ENCODE results near the gene PGLYRP1.

The PGLYRP1 gene

GRCh38 chr19:46040125-46040524 lies 17.3 kb upstream of the PGLYRP1 start:
- no peak for DNase-seq
- no peaks in the 10 kb centered on the region for H3K36me3 ChIP-seq (ENCODE audit: control insufficient read depth in 1 of 2, insufficient read depth in 2 of 2, low read depth in 1 of 2, low read length in 2 of 2)
- H2BK120ac ChIP-seq (ENCODE audit: low read depth, low read length), result no peak overlapping the region
- H2BK12ac ChIP-seq (ENCODE audit: low read length in 2 of 2), result no peak overlapping the region
- H3K14ac ChIP-seq (ENCODE audit: low read length in 2 of 2), result no peak overlapping the region
- H2AK5ac ChIP-seq (ENCODE audit: low read length, severe bottlenecking), result no peak overlapping the region
- H3K23ac ChIP-seq (ENCODE audit: low read length in 2 of 2), result no peak overlapping the region
- no peak overlapping the region for H3K18ac ChIP-seq (ENCODE audit: low read depth in 1 of 2, low read length in 2 of 2)
- no peak overlapping the region for H3K4ac ChIP-seq (ENCODE audit: low read depth in 1 of 2, low read length in 2 of 2)
- no peak overlapping the region for H2BK15ac ChIP-seq (ENCODE audit: low read depth, poor library complexity, severe bottlenecking)
- no peak overlapping the region for H4K8ac ChIP-seq (ENCODE audit: low read length)
- H3K27me3 ChIP-seq (ENCODE audit: control insufficient read depth in 1 of 2, insufficient read depth in 1 of 2, low read length in 2 of 2), result peaks cover 54 to 74% of the 10 kb centered on the region in 2 experiments
- H3K4me3 ChIP-seq (ENCODE audit: insufficient read depth in 1 of 2, low read depth in 1 of 2, low read length in 2 of 2), result no peak overlapping the region
- no peak overlapping the region for H2AFZ ChIP-seq (ENCODE audit: low read depth, low read length)
- WGBS, result 94% methylated on average over 6 of the region's 6 CpGs
- no peak overlapping the region for H3K9ac ChIP-seq (ENCODE audit: low read length)
- no peaks in the 10 kb centered on the region for H3K79me1 ChIP-seq (replicated peaks; ENCODE audit: low read length, poor library complexity, severe bottlenecking)
- H4K91ac ChIP-seq (ENCODE audit: low read length), result no peak overlapping the region
- H2BK5ac ChIP-seq (ENCODE audit: low read depth, low read length, poor library complexity, severe bottlenecking), result no peak overlapping the region
- H3K4me1 ChIP-seq (ENCODE audit: control insufficient read depth, insufficient read depth, low read depth, low read length), result peaks cover 10% of the 10 kb centered on the region
- no peak overlapping the region for H3K27ac ChIP-seq (ENCODE audit: low read length, poor library complexity, severe bottlenecking)
- no peak overlapping the region for H3K4me2 ChIP-seq (ENCODE audit: low read length, poor library complexity, severe bottlenecking)
- H3K9me3 ChIP-seq (ENCODE audit: control insufficient read depth, low read length), result peaks cover 39% of the 10 kb centered on the region

GRCh38 chr19:46036744-46037128 lies 13.9 kb upstream of the PGLYRP1 start:
- H4K91ac ChIP-seq (ENCODE audit: low read length), result no peak overlapping the region
- peaks cover 16% of the 10 kb centered on the region for H3K4me1 ChIP-seq (ENCODE audit: control insufficient read depth, insufficient read depth, low read depth, low read length)
- no peak overlapping the region for H2BK120ac ChIP-seq (ENCODE audit: low read depth, low read length)
- H3K14ac ChIP-seq (ENCODE audit: low read length in 2 of 2), result no peak overlapping the region
- peaks cover 7% of the 10 kb centered on the region for H3K9me3 ChIP-seq (ENCODE audit: control insufficient read depth, low read length)
- no peaks in the 10 kb centered on the region for H3K79me1 ChIP-seq (replicated peaks; ENCODE audit: low read length, poor library complexity, severe bottlenecking)
- no peak overlapping the region for H2BK5ac ChIP-seq (ENCODE audit: low read depth, low read length, poor library complexity, severe bottlenecking)
- H2BK12ac ChIP-seq (ENCODE audit: low read length in 2 of 2), result no peak overlapping the region
- H3K4me3 ChIP-seq (ENCODE audit: insufficient read depth in 1 of 2, low read depth in 1 of 2, low read length in 2 of 2), result no peak overlapping the region
- H3K36me3 ChIP-seq (ENCODE audit: control insufficient read depth in 1 of 2, insufficient read depth in 2 of 2, low read depth in 1 of 2, low read length in 2 of 2), result peaks cover 0 to 15% of the 10 kb centered on the region in 2 experiments
- H3K23ac ChIP-seq (ENCODE audit: low read length in 2 of 2), result no peak overlapping the region
- H3K27me3 ChIP-seq (ENCODE audit: control insufficient read depth in 1 of 2, insufficient read depth in 1 of 2, low read length in 2 of 2), result peaks cover 38 to 65% of the 10 kb centered on the region in 2 experiments
- no peak overlapping the region for H2AK5ac ChIP-seq (ENCODE audit: low read length, severe bottlenecking)
- no peak overlapping the region for H3K4me2 ChIP-seq (ENCODE audit: low read length, poor library complexity, severe bottlenecking)
- DNase-seq, result no peak
- H3K18ac ChIP-seq (ENCODE audit: low read depth in 1 of 2, low read length in 2 of 2), result no peak overlapping the region
- H4K8ac ChIP-seq (ENCODE audit: low read length), result no peak overlapping the region
- H2BK15ac ChIP-seq (ENCODE audit: low read depth, poor library complexity, severe bottlenecking), result no peak overlapping the region
- 60% methylated on average over 3 of the region's 3 CpGs for WGBS
- no peak overlapping the region for H3K4ac ChIP-seq (ENCODE audit: low read depth in 1 of 2, low read length in 2 of 2)
- peak overlapping the region; percentile 8 for H3K27ac ChIP-seq (ENCODE audit: low read length, poor library complexity, severe bottlenecking)
- no peak overlapping the region for H2AFZ ChIP-seq (ENCODE audit: low read depth, low read length)
- H3K9ac ChIP-seq (ENCODE audit: low read length), result no peak overlapping the region

- Histone ChIP-seq H3K27ac (ENCODE audit: low read length, poor library complexity, severe bottlenecking) (no peak overlapping the region), H3K18ac (ENCODE audit: low read depth in 1 of 2, low read length in 2 of 2) (no peak overlapping the region), H2BK5ac (ENCODE audit: low read depth, low read length, poor library complexity, severe bottlenecking) (no peak overlapping the region), H2AK5ac (ENCODE audit: low read length, severe bottlenecking) (no peak overlapping the region), H3K36me3 (ENCODE audit: control insufficient read depth in 1 of 2, insufficient read depth in 2 of 2, low read depth in 1 of 2, low read length in 2 of 2) (peaks cover 0 to 15% of the 10 kb centered on the region in 2 experiments), H4K8ac (ENCODE audit: low read length) (no peak overlapping the region), H3K4ac (ENCODE audit: low read depth in 1 of 2, low read length in 2 of 2) (no peak overlapping the region), H2BK120ac (ENCODE audit: low read depth, low read length) (no peak overlapping the region), H3K9me3 (ENCODE audit: control insufficient read depth, low read length) (peaks cover 2% of the 10 kb centered on the region), H3K9ac (ENCODE audit: low read length) (no peak overlapping the region), H3K4me3 (ENCODE audit: insufficient read depth in 1 of 2, low read depth in 1 of 2, low read length in 2 of 2) (no peak overlapping the region), H3K4me2 (ENCODE audit: low read length, poor library complexity, severe bottlenecking) (no peak overlapping the region), H2AFZ (ENCODE audit: low read depth, low read length) (no peak overlapping the region), H3K79me1 (replicated peaks; ENCODE audit: low read length, poor library complexity, severe bottlenecking) (no peaks in the 10 kb centered on the region), H3K14ac (ENCODE audit: low read length in 2 of 2) (no peak overlapping the region), H3K4me1 (ENCODE audit: control insufficient read depth, insufficient read depth, low read depth, low read length) (peaks cover 17% of the 10 kb centered on the region), H3K27me3 (ENCODE audit: control insufficient read depth in 1 of 2, insufficient read depth in 1 of 2, low read length in 2 of 2) (peaks cover 32 to 64% of the 10 kb centered on the region in 2 experiments), H3K23ac (ENCODE audit: low read length in 2 of 2) (no peak overlapping the region), H2BK12ac (ENCODE audit: low read length in 2 of 2) (no peak overlapping the region), H2BK15ac (ENCODE audit: low read depth, poor library complexity, severe bottlenecking) (no peak overlapping the region), H4K91ac (ENCODE audit: low read length) (peak overlapping the region; percentile 15)
- no peak for DNase-seq
- 88% methylated on average over 13 of the region's 13 CpGs for WGBS
These were observed 13.3 kb upstream of the PGLYRP1 start for GRCh38 chr19:46035986-46036743.

- Histone ChIP-seq H3K36me3 (ENCODE audit: control insufficient read depth in 1 of 2, insufficient read depth in 2 of 2, low read depth in 1 of 2, low read length in 2 of 2) (peaks cover 0 to 15% of the 10 kb centered on the region in 2 experiments), H3K18ac (ENCODE audit: low read depth in 1 of 2, low read length in 2 of 2) (no peak overlapping the region), H3K14ac (ENCODE audit: low read length in 2 of 2) (no peak overlapping the region), H2BK15ac (ENCODE audit: low read depth, poor library complexity, severe bottlenecking) (no peak overlapping the region), H3K9ac (ENCODE audit: low read length) (no peak overlapping the region), H2AFZ (ENCODE audit: low read depth, low read length) (no peak overlapping the region), H4K8ac (ENCODE audit: low read length) (no peak overlapping the region), H2BK12ac (ENCODE audit: low read length in 2 of 2) (no peak overlapping the region), H3K4me1 (ENCODE audit: control insufficient read depth, insufficient read depth, low read depth, low read length) (peaks cover 19% of the 10 kb centered on the region), H2AK5ac (ENCODE audit: low read length, severe bottlenecking) (no peak overlapping the region), H3K4me3 (ENCODE audit: insufficient read depth in 1 of 2, low read depth in 1 of 2, low read length in 2 of 2) (no peak overlapping the region), H2BK120ac (ENCODE audit: low read depth, low read length) (no peak overlapping the region), H3K4me2 (ENCODE audit: low read length, poor library complexity, severe bottlenecking) (no peak overlapping the region), H3K79me1 (replicated peaks; ENCODE audit: low read length, poor library complexity, severe bottlenecking) (no peaks in the 10 kb centered on the region), H2BK5ac (ENCODE audit: low read depth, low read length, poor library complexity, severe bottlenecking) (no peak overlapping the region), H3K23ac (ENCODE audit: low read length in 2 of 2) (no peak overlapping the region), H3K9me3 (ENCODE audit: control insufficient read depth, low read length) (peaks cover 2% of the 10 kb centered on the region), H3K4ac (ENCODE audit: low read depth in 1 of 2, low read length in 2 of 2) (no peak overlapping the region), H4K91ac (ENCODE audit: low read length) (no peak overlapping the region), H3K27ac (ENCODE audit: low read length, poor library complexity, severe bottlenecking) (no peak overlapping the region), H3K27me3 (ENCODE audit: control insufficient read depth in 1 of 2, insufficient read depth in 1 of 2, low read length in 2 of 2) (peaks cover 26 to 59% of the 10 kb centered on the region in 2 experiments)
- no peak for DNase-seq
- 86% methylated on average over 6 of the region's 6 CpGs for WGBS
These were observed 12.7 kb upstream of the PGLYRP1 start for GRCh38 chr19:46035546-46035945.
